HFF-Myc (cell line): ENCODE data around the gene MOCS1.

ENCODE experiments used
- DNase-seq: peaks from one replicate; pipeline ENCODE4 v3.0.0-alpha.2; 2011; ENCODE audit warnings: low read depth; ENCODE audit errors: extremely low read depth
- H3K4me3 ChIP-seq: replicated peaks from 2 replicates; pipeline ENCODE4 v1.5.1; 2011; ENCODE audit warnings: low read depth, mild to moderate bottlenecking, control low read depth, low read length
- TF ChIP-seq, protein P1 (sequence below): IDR thresholded peaks from 2 replicates; pipeline ENCODE4 v1.5.1; 2012; ENCODE audit warnings: mild to moderate bottlenecking, low read depth, low read length, control low read depth; ENCODE audit errors: missing control alignments

The MOCS1 gene

DNA sequence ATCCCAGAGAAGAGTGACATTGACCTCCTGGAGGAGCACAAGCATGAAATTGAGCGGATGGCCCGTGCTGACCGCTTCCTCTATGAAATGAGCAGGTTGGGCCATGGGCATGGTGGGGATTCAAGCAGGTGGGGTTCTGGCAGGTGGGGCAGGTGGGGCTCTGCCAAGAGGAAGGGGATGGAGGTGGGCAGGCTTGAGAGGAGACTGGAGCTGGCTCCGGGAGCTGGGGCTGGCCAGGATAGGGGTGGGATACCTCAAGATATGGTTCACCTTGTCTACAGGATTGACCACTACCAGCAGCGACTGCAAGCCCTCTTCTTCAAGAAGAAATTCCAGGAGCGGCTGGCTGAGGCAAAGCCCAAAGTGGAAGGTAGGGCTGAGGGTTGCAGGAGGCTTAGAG lies 42.9 kb downstream of the MOCS1 start:
- no peak for DNase-seq
- H3K4me3 ChIP-seq, result no peak overlapping the region
- TF ChIP-seq, protein P1, sequence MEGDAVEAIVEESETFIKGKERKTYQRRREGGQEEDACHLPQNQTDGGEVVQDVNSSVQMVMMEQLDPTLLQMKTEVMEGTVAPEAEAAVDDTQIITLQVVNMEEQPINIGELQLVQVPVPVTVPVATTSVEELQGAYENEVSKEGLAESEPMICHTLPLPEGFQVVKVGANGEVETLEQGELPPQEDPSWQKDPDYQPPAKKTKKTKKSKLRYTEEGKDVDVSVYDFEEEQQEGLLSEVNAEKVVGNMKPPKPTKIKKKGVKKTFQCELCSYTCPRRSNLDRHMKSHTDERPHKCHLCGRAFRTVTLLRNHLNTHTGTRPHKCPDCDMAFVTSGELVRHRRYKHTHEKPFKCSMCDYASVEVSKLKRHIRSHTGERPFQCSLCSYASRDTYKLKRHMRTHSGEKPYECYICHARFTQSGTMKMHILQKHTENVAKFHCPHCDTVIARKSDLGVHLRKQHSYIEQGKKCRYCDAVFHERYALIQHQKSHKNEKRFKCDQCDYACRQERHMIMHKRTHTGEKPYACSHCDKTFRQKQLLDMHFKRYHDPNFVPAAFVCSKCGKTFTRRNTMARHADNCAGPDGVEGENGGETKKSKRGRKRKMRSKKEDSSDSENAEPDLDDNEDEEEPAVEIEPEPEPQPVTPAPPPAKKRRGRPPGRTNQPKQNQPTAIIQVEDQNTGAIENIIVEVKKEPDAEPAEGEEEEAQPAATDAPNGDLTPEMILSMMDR, result no peak

DNA sequence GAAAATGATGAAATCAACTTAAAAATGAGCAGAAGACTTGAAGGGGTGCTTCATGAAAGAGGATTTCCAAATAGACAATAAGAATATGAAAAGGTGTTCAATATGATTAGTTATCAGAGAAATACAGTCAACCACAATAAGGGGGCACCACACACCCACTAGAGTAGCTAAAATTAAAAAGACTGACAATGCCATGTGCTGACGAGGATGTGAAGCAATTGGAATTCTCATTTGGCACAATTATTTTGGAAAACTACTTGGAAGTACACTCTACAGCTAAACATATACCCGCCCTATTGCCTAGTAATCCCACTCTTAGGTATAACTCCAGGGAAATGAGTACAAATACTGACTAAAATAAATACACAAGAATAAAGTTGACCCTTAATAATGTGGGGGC lies 45.0 kb downstream of the MOCS1 start:
- H3K4me3 ChIP-seq, result no peak overlapping the region
- TF ChIP-seq, protein P1, result no peak
- no peak for DNase-seq

DNA sequence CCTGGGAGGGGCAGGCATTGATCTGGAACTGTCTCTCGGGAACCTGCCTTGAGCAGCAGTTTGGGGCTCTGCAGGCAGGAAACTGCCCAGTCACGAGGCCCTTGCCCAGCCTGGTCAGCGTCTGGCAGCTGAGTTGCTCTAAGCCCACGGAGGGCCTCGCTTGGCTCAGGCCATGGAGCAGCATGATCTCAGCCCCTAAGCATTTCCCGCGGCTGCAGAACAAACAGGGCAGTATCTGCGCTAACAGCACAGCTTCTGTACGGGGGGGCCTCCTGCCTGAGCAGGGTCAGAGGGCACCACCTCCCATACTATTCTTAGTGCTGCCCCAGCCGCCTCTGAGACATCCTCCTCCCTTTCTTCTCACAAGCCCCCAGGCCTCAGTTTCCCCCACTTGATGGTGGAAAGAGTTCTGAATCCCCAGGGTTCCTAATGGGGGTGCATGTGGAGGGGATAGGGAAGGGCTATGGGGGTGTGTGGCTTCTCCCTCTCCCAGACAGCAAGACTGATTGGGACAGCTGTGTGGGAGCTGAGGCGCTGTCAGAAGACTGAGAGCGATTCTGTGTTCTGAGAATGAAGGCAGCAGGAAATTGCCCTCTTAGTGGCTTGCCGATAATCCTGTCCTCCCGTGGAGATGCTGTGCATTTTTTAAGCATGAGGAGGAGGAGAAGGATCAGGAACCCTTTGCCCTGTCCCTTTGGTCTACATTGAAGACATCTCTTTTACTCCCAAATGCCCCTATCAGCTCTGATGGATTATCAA lies 46.4 kb downstream of the MOCS1 start:
- DNase-seq, result peak; percentile 21
- TF ChIP-seq, protein P1, result no peak
- H3K4me3 ChIP-seq, result no peak overlapping the region

DNA sequence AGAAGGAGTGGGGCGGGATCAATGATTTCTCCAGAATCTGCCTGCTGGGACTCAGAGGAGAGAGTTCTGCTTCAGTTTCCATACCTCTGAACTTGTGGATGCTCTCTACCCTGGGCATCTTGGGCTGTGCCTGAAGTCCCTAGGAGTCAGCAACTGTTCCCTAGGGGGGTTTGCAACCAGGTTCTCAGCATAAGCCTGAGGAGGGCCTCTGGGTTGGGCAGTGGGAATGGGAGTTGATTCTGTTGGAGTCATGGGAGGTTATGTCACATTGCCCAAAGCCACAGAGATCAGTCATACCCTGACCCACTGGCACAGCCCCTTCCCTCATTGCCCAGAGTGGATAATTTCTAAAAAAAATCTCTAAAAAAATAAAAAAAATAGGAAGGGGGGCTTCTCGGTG lies 47.4 kb downstream of the MOCS1 start:
- no peak for DNase-seq
- TF ChIP-seq, protein P1, result no peak

DNA sequence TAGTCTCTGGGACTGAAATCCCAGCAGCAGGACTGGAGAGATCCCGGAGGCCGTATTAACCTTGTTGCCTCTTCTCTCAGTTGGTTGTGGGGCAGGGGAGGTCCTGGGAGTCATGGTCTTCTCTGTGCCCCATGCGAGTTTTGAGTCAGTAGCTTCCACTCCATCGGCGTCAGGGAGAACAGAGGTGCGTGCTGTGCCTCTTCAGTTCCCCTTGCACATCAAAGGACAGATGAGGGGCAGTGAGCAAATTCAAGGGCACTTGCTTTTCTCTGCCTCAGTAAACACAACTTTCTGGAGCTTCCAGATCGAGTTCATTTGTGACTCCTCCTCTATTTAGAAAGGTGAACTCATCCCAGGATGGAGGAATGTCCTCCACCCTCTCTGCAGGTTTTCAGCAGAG lies 48.6 kb downstream of the MOCS1 start:
- H3K4me3 ChIP-seq, result no peak overlapping the region
- DNase-seq, result no peak
- TF ChIP-seq, protein P1, result no peak

More for the DNA sequence above, 47.4 kb downstream of the MOCS1 start:
- H3K4me3 ChIP-seq, result no peak overlapping the region

DNA sequence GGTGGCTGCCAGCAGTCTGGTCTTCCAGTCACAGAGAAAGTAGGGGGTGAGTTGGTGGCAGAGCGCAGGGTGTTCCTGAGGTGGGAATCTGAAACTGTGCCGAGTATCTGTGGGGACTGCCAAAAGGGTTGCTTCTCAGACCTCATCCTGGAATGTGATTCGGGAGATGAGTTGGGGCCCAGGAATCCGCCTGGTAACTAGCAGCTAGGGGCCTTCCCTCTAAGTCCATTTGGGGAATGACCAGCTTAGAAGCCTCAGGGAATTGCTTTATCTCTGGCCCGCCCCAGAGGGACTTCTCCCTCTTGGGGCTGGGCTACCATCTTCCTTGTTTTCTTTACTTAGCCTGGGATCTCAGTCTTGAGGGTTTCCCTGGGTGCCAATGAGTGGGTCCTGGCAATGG lies 49.6 kb downstream of the MOCS1 start:
- DNase-seq, result no peak
- TF ChIP-seq, protein P1, result no peak

DNA sequence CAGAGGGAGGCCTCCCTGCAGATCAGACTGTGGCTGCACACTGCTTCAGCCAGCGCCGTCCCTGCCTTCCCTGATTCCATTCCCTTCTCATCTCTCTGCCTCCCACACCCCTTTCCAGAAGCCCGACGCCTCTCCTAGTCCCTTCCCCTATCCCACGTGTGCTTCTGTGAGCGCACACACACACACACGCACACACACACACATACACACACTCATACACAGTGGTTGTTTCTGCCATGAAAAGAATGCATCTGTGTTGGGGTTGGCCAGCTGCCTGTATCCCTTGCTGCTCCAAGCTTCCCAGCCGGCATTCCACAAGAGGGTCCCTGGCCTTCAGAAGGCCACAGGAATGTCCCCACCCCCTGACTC lies 51.7 kb downstream of the MOCS1 start:
- TF ChIP-seq, protein P1, result no peak
- peak; percentile 75 for DNase-seq
- no peak overlapping the region for H3K4me3 ChIP-seq

More for the DNA sequence above, 49.6 kb downstream of the MOCS1 start:
- H3K4me3 ChIP-seq, result no peak overlapping the region
